Endodermal cell (in vitro differentiated cells): ENCODE data around the gene ZNF76. TPM values are rescaled to one million over a fixed set of nuclear protein-coding genes. Genes with fewer than 3 reads are reported as not detected.

Experiments
- DNase-seq: peaks from one replicate; pipeline ENCODE4 v3.0.0-alpha.2; 2017
- H3K27ac ChIP-seq: 2 replicates; pipeline ENCODE4 v1.5.1; 2013; ENCODE audit warnings: mild to moderate bottlenecking, low read depth, low read length, moderate library complexity
- H3K27me3 ChIP-seq: 2 replicates; pipeline ENCODE4 v1.6.1; 2013; ENCODE audit warnings: mild to moderate bottlenecking, low read length, moderate library complexity; ENCODE audit not compliant: insufficient read depth, control insufficient read depth, poor library complexity, severe bottlenecking
- H3K36me3 ChIP-seq: 2 replicates; pipeline ENCODE4 v1.7.0; 2013; ENCODE audit warnings: mild to moderate bottlenecking, low read length, moderate library complexity; ENCODE audit not compliant: control insufficient read depth, insufficient read depth
- H3K4me1 ChIP-seq: one replicate; pipeline ENCODE4 v1.7.0; 2013; ENCODE audit warnings: low read length; ENCODE audit not compliant: control insufficient read depth, insufficient read depth
- H3K4me3 ChIP-seq: 2 replicates; pipeline ENCODE4 v1.5.1; 2013; ENCODE audit warnings: mild to moderate bottlenecking, low read length, moderate library complexity
- H3K9ac ChIP-seq: 2 replicates; pipeline ENCODE4 v1.6.1; 2013; ENCODE audit warnings: mild to moderate bottlenecking, low read length, moderate library complexity; ENCODE audit not compliant: poor library complexity, severe bottlenecking; ENCODE audit errors: extremely low read depth
- H3K9me3 ChIP-seq: 2 replicates; pipeline ENCODE4 v1.6.1; 2013; ENCODE audit warnings: mild to moderate bottlenecking, low read length, moderate library complexity; ENCODE audit not compliant: control insufficient read depth
- H3K27ac Mint-ChIP-seq: 2 replicates; pipeline ENCODE4 v1.8.0; 2020; ENCODE audit warnings: mixed read lengths
- H3K27me3 Mint-ChIP-seq: 2 replicates; pipeline ENCODE4 v1.8.0; 2021; ENCODE audit warnings: mild to moderate bottlenecking, mixed read lengths; ENCODE audit not compliant: insufficient read depth
- H3K36me3 Mint-ChIP-seq: 2 replicates; pipeline ENCODE4 v1.8.0; 2020; ENCODE audit warnings: low read depth, mixed read lengths
- H3K4me1 Mint-ChIP-seq: 2 replicates; pipeline ENCODE4 v1.8.0; 2020; ENCODE audit warnings: mixed read lengths
- H3K4me3 Mint-ChIP-seq: 2 replicates; pipeline ENCODE4 v1.8.0; 2020; ENCODE audit warnings: mild to moderate bottlenecking, moderate library complexity, mixed read lengths
- H3K9me3 Mint-ChIP-seq: 2 replicates; pipeline ENCODE4 v1.8.0; 2020; ENCODE audit warnings: mild to moderate bottlenecking, mixed read lengths
- WGBS, 2 experiments: methylation state at CpG; one replicate each; pipeline versions ENCODE4 v1.1.5 to v1.1.7; 2013; ENCODE audit warnings: missing lambda C conversion rate in 2 of 2, mixed read lengths in 1 of 2; ENCODE audit not compliant: insufficient coverage in 1 of 2, insufficient read length in 1 of 2; 5-methylcytosine and 5-hydroxymethylcytosine counted together
- total RNA-seq, 2 donors: library from RNA; stranded (reverse); fragmentation: NEBNext Ultra II Directional in 1 of 2; extraction: Animal tissue kit (Norgen Biotek cat#: 25700) in 1 of 2; gene quantifications; 2 replicates in 1 of 2; 3 replicates in 1 of 2; pipeline ENCODE4 v1.2.1, GENCODE V29; 2021
- TF ChIP-seq, protein P1 (sequence below): fragments of 200-600 bp; sonication (generic); conservative IDR thresholded peaks from 2 replicates; pipeline ENCODE4 v1.5.0; 2021; ENCODE audit warnings: antibody characterized with exemption, mild to moderate bottlenecking

The ZNF76 gene
- total RNA-seq, 2 donors from 2014 or later = 39.0 to 42.9 TPM

DNA sequence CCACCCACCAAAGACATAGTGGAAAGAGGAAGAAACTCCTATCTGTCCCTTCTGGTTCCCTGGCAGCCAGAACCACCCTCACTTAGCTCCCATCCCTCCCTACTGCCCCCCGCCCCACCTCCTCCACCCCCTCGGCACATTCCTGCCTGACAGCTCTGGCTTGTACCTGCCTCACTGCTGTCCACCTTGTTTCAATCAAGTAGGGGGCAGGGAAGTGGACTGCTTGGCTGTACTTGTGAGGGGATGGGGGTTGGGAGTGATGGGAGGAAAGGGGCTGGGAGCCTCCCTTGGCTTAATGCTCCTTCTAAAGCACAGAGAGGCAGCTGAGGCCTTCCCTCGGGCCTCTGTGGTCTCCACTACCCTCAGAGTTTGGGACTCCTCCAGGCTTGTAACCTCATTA, 22.1 kb upstream of the ZNF76 start:
- peaks cover 6% of the 10 kb centered on the region for H3K27me3 ChIP-seq
- Mint-ChIP-seq H3K9me3 (peaks cover 5% of the 10 kb centered on the region), H3K4me3 (no peak overlapping the region), H3K27me3 (peaks cover 63% of the 10 kb centered on the region), H3K27ac (no peak overlapping the region), H3K36me3 (peaks cover 28% of the 10 kb centered on the region), H3K4me1 (peaks cover 44% of the 10 kb centered on the region)
- H3K36me3 ChIP-seq = peaks cover 15% of the 10 kb centered on the region
- peaks cover 24% of the 10 kb centered on the region for H3K4me1 ChIP-seq
- no peak overlapping the region for H3K27ac ChIP-seq
- no peak for DNase-seq
- peaks cover 25% of the 10 kb centered on the region for H3K9me3 ChIP-seq
- no peak overlapping the region for H3K4me3 ChIP-seq
- WGBS, 2 experiments = 78% methylated on average over 3 of the region's 3 CpGs; no CpG with 5 or more reads in 1 of the 2 experiments
- H3K9ac ChIP-seq = no peak overlapping the region
- TF ChIP-seq, protein P1, sequence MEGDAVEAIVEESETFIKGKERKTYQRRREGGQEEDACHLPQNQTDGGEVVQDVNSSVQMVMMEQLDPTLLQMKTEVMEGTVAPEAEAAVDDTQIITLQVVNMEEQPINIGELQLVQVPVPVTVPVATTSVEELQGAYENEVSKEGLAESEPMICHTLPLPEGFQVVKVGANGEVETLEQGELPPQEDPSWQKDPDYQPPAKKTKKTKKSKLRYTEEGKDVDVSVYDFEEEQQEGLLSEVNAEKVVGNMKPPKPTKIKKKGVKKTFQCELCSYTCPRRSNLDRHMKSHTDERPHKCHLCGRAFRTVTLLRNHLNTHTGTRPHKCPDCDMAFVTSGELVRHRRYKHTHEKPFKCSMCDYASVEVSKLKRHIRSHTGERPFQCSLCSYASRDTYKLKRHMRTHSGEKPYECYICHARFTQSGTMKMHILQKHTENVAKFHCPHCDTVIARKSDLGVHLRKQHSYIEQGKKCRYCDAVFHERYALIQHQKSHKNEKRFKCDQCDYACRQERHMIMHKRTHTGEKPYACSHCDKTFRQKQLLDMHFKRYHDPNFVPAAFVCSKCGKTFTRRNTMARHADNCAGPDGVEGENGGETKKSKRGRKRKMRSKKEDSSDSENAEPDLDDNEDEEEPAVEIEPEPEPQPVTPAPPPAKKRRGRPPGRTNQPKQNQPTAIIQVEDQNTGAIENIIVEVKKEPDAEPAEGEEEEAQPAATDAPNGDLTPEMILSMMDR = no peak

DNA sequence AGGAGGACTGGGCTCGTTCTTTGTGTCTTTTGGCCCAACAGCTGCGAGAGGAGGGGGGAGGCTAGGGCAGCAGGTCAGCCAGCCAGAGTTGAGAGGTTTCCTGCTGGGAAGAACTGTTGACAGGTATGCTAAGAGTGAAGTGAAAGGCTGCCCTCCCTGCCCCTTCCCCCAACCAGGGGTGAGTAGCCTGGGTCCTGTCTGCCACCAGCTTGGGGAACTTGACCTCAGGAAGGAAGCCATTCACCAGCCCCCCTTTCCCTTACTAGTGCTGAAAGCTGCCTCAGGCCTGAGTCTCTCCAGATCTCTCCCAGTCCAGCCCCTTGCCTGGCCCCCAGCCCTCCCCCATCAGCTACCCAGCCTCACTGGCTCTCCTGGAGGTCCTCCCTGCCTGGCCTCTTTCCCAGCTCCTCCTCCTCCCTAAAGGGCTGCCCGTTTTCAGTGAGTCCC, 20.7 kb upstream of the ZNF76 start:
- peaks cover 15% of the 10 kb centered on the region for H3K36me3 ChIP-seq
- TF ChIP-seq, protein P1 = no peak
- 9 to 15% methylated on average over 2 to 3 of the region's 3 CpGs for WGBS, 2 experiments
- peaks cover 6% of the 10 kb centered on the region for H3K27me3 ChIP-seq
- H3K9ac ChIP-seq = no peak overlapping the region
- peak; percentile 94 for DNase-seq
- H3K4me3 ChIP-seq = peak overlapping the region; percentile 52
- peaks cover 25% of the 10 kb centered on the region for H3K9me3 ChIP-seq
- Mint-ChIP-seq H3K27ac (no peak overlapping the region), H3K4me1 (peaks cover 44% of the 10 kb centered on the region), H3K4me3 (no peak overlapping the region), H3K27me3 (peaks cover 55% of the 10 kb centered on the region), H3K9me3 (peaks cover 5% of the 10 kb centered on the region), H3K36me3 (peaks cover 19% of the 10 kb centered on the region)
- peak overlapping the region; percentile 1 for H3K27ac ChIP-seq
- peaks cover 24% of the 10 kb centered on the region for H3K4me1 ChIP-seq

- Mint-ChIP-seq H3K4me3 (no peak overlapping the region), H3K27ac (no peak overlapping the region), H3K4me1 (peaks cover 44% of the 10 kb centered on the region), H3K9me3 (peaks cover 5% of the 10 kb centered on the region), H3K27me3 (peaks cover 48% of the 10 kb centered on the region), H3K36me3 (peaks cover 15% of the 10 kb centered on the region)
- TF ChIP-seq, protein P1 = no peak
- H3K4me3 ChIP-seq = no peak overlapping the region
- peaks cover 24% of the 10 kb centered on the region for H3K4me1 ChIP-seq
- WGBS, 2 experiments = 85 to 92% methylated on average over 4 of the region's 4 CpGs
- peaks cover 14% of the 10 kb centered on the region for H3K36me3 ChIP-seq
- H3K9ac ChIP-seq = no peak overlapping the region
- H3K27me3 ChIP-seq = peaks cover 6% of the 10 kb centered on the region
- H3K9me3 ChIP-seq = peaks cover 17% of the 10 kb centered on the region
- H3K27ac ChIP-seq = no peak overlapping the region
- no peak for DNase-seq
These were observed 20.0 kb upstream of the ZNF76 start for GRCh38 chr6:35239581-35239980.
